K562 (cell line): ENCODE measurements around the gene ASCL3. TPM values are rescaled to one million over a fixed set of nuclear protein-coding genes. Genes with fewer than 3 reads are reported as not detected.

Source experiments
- ATAC-seq: fragments of 200-7000 bp; cut with Tn5 transposase; 3 replicates; pipeline ENCODE4 v1.9.1; 2020; ENCODE audit warnings: moderate library complexity
- BruUV-seq: library from RNA; stranded (reverse); fragments of 400-500 nt; replicated peaks from 2 replicates; lab custom pipeline; 2021; lab: Mats Ljungman, UMichigan
- CTCF ChIA-PET: fragments of 300-600 bp; formaldehyde crosslinking; extraction: SDS; loops from one replicate; lab custom pipeline; 2021; ENCODE audit warnings: low intra/inter-chr PET ratio; lab: Yijun Ruan, JAX
- POLR2A ChIA-PET: fragments of 300-600, 350-650 bp; sonication (Branson Sonifier 250); formaldehyde crosslinking; extraction: SDS; loops from one replicate; lab custom pipeline; 2021; ENCODE audit warnings: antibody characterized with exemption, inconsistent platforms; lab: Yijun Ruan, JAX
- DNase-seq, 4 experiments: peaks; one replicate each; pipeline versions ENCODE4 v3.0.0 to v3.0.0-alpha.2; 2011 to 2018; ENCODE audit warnings: low spot score in 3 of 4, mixed read lengths in 3 of 4; ENCODE audit errors: extremely low read depth in 1 of 4
- FAIRE-seq: peaks from 2 replicates; lab custom pipeline; 2011; peaks lifted over from hg19 to GRCh38; lab: Jason Lieb, UNC
- H2AFZ ChIP-seq: 2 replicates; pipeline ENCODE4 v1.6.0; 2011; ENCODE audit warnings: low read depth, low read length, control low read depth, inconsistent platforms
- H3K27ac ChIP-seq: fragments of 200-600 bp; 3 replicates; pipeline ENCODE4 v1.8.0; 2011; ENCODE audit warnings: low read depth, mild to moderate bottlenecking, control low read depth, inconsistent platforms, low read length, moderate library complexity, mixed read lengths; ENCODE audit errors: extremely low read depth
- H3K27me3 ChIP-seq, 2 experiments: fragments of 300-600 bp in 1 of 2; 2 replicates in 1 of 2; 3 replicates in 1 of 2; pipeline versions ENCODE4 v1.6.0 to v1.8.0; 2011; ENCODE audit warnings: inconsistent platforms in 2 of 2, low read length in 2 of 2, mild to moderate bottlenecking in 1 of 2, mixed read lengths in 1 of 2, moderate library complexity in 1 of 2; ENCODE audit not compliant: control insufficient read depth in 2 of 2, insufficient read depth in 2 of 2
- H3K36me3 ChIP-seq: fragments of 300-600 bp; 3 replicates; pipeline ENCODE4 v1.8.0; 2011; ENCODE audit warnings: mild to moderate bottlenecking, low read length, inconsistent platforms; ENCODE audit not compliant: control insufficient read depth, insufficient read depth
- H3K4me1 ChIP-seq, 2 experiments: fragments of 200-600 bp in 1 of 2; replicated peaks in 1 of 2; 2 replicates in 1 of 2; 3 replicates in 1 of 2; pipeline versions ENCODE4 v1.5.1 to v1.8.0; 2011; ENCODE audit warnings: inconsistent platforms in 2 of 2, low read length in 2 of 2, mild to moderate bottlenecking in 1 of 2, mixed read lengths in 1 of 2, moderate library complexity in 1 of 2; ENCODE audit not compliant: control insufficient read depth in 2 of 2, insufficient read depth in 2 of 2
- H3K4me2 ChIP-seq: 2 replicates; pipeline ENCODE4 v1.6.1; 2011; ENCODE audit warnings: low read length, control low read depth, inconsistent platforms, mixed read lengths; ENCODE audit not compliant: insufficient read depth
- H3K4me3 ChIP-seq: fragments of 200-600 bp; sonication (generic), shearing (Covaris generic); 2 replicates; pipeline ENCODE4 v1.5.1; 2016; ENCODE audit warnings: control low read depth, inconsistent platforms
- H3K79me2 ChIP-seq: fragments of 200-600 bp; 3 replicates; pipeline ENCODE4 v1.8.0; 2011; ENCODE audit warnings: low read length, inconsistent platforms; ENCODE audit not compliant: control insufficient read depth, insufficient read depth
- H3K9ac ChIP-seq, 2 experiments: 2 replicates each; pipeline versions ENCODE4 v1.6.0 to v1.6.1; 2011; ENCODE audit warnings: low read depth in 2 of 2, low read length in 2 of 2, control low read depth in 1 of 2, inconsistent platforms in 1 of 2, mild to moderate bottlenecking in 1 of 2, mixed read lengths in 1 of 2; ENCODE audit not compliant: insufficient read depth in 1 of 2
- H3K9me1 ChIP-seq: one replicate; pipeline ENCODE4 v1.6.0; 2011; ENCODE audit warnings: inconsistent platforms, mild to moderate bottlenecking, low read length, moderate library complexity; ENCODE audit not compliant: control insufficient read depth, insufficient read depth
- H3K9me3 ChIP-seq: replicated peaks from 2 replicates; pipeline ENCODE4 v1.5.1; 2011; ENCODE audit warnings: low read depth, low read length, inconsistent platforms; ENCODE audit not compliant: control insufficient read depth, insufficient read depth
- H4K20me1 ChIP-seq: replicated peaks from 2 replicates; pipeline ENCODE4 v1.6.1; 2011; ENCODE audit warnings: low read length, inconsistent platforms, mixed read lengths; ENCODE audit not compliant: control insufficient read depth, insufficient read depth
- HOMEZ ChIP-seq: fragments of 250-450 bp; sonication (Bioruptor Pico); IDR thresholded peaks from 2 replicates; pipeline ENCODE4 v1.4.0; 2020; ENCODE audit warnings: mild to moderate bottlenecking, moderate library complexity
- MTA2 ChIP-seq: fragments of 450-650 bp; IDR thresholded peaks from 2 replicates; pipeline ENCODE4 v1.6.1; 2016; ENCODE audit warnings: low read depth
- NCOA6 ChIP-seq: fragments of 450-650 bp; IDR thresholded peaks from 2 replicates; pipeline ENCODE4 v1.6.1; 2017; ENCODE audit warnings: mild to moderate bottlenecking
- SMC3 ChIP-seq: conservative IDR thresholded peaks from 2 replicates; pipeline ENCODE4 v1.6.1; 2011; ENCODE audit warnings: low read depth, low read length, improper control_type of control experiment; ENCODE audit not compliant: insufficient read depth
- TAL1 ChIP-seq: fragments of 450-650 bp; IDR thresholded peaks from 2 replicates; pipeline ENCODE4 v1.6.1; 2016; ENCODE audit warnings: mild to moderate bottlenecking
- ZNF696 ChIP-seq: fragments of 250-450 bp; sonication (Bioruptor Pico); conservative IDR thresholded peaks from 2 replicates; pipeline ENCODE4 v1.4.0; 2020; ENCODE audit warnings: mild to moderate bottlenecking, moderate library complexity
- WGBS: fragments of 100-300 bp; shearing (Covaris generic); methylation state at CpG from one replicate; pipeline ENCODE4 v1.1.6; 2016; ENCODE audit warnings: low coverage, mixed read lengths; ENCODE audit not compliant: insufficient coverage; ENCODE audit errors: missing lambda C conversion rate; 5-methylcytosine and 5-hydroxymethylcytosine counted together
- in situ Hi-C: fragments of 300-500 bp; cut with MboI; formaldehyde crosslinking; loops from 4 replicates; pipeline ENCODE4 v1.15.0; 2018; ENCODE audit warnings: inconsistent platforms, mixed read lengths
- intact Hi-C: fragments of 100-400 bp; cut with micrococcal nuclease; formaldehyde crosslinking; loops from 2 replicates; pipeline ENCODE4 v1.14.2; 2022
- polyA plus RNA-seq, 8 experiments: library from polyadenylated mRNA; depleted of rRNA in 4 of 8; stranded (reverse) in 5 of 8; unstranded in 3 of 8; fragments of >200 nt; fragmentation: Nextera tagmentation in 2 of 8; fragmentation: Illumina TruSeq in 1 of 8; extraction: Ambion mirVana in 2 of 8; extraction: Trizol in 1 of 8; gene quantifications; 2 replicates each; pipeline versions ENCODE4 v1.2.1 to v1.2.3, GENCODE V29; 2011 to 2014; ENCODE audit warnings: inconsistent platforms in 1 of 8, missing spikeins in 1 of 8
- total RNA-seq, 7 experiments: library from RNA; depleted of rRNA in 6 of 7; stranded (reverse); fragments of >200 nt in 6 of 7; fragmentation: Illumina TruSeq in 2 of 7; extraction: Trizol in 2 of 7; gene quantifications; 2 replicates each; pipeline versions ENCODE4 v1.2.1 to v1.2.3, GENCODE V29; 2011 to 2021; ENCODE audit warnings: low replicate concordance in 1 of 7

The ASCL3 gene
- total and polyA plus RNA-seq, 9 of the 15 experiments (the other 6 are each of a cell fraction or from before 2014, with no cell fraction given) = not detected

GRCh38 chr11:8962841-8963240 is 20.0 kb upstream of the ASCL3 start (continued):
- TF ChIP-seq HOMEZ (CRISPR knock-in tag) (no peak), TAL1 (peak; percentile 39; the same call in 1 of the 2 replicates), NCOA6 (no peak), MTA2 (peak; percentile 25; the same call in 1 of the 2 replicates)

- Histone ChIP-seq H3K79me2 (peaks cover 54% of the 10 kb centered on the region), H3K9ac (no peak overlapping the region), H3K27me3 (no peaks in the 10 kb centered on the region), H4K20me1 (no peaks in the 10 kb centered on the region), H3K4me1 (peaks cover 10 to 22% of the 10 kb centered on the region in 2 experiments; a peak in 4 of 5 replicates), H3K9me1 (no peaks in the 10 kb centered on the region), H3K36me3 (peaks cover 14% of the 10 kb centered on the region; the same call in 1 of the 3 replicates), H3K9me3 (no peaks in the 10 kb centered on the region), H2AFZ (no peak overlapping the region), H3K4me2 (no peak overlapping the region), H3K4me3 (no peak overlapping the region), H3K27ac (no peak overlapping the region)
- intact Hi-C loops (loop anchor here (5.0 kb wide), 1 partner anchor 41 kb away; the partner anchor contains the start of gene NRIP3), in situ Hi-C loops (no loop called here)
- POLR2A ChIA-PET = interaction anchor here (0.7 to 0.8 kb wide), 2 partner anchors 12 to 451 kb away, joined by 3 read pairs; no protein-coding TSS in a partner anchor
- no peak for DNase-seq
- no peak for FAIRE-seq
- CTCF ChIA-PET = no interaction called here
- ATAC-seq = no peak
- no peak for TF ChIP-seq ZNF696
- TF ChIP-seq SMC3 = no peak
- no TSS peak for BruUV-seq
- 43% methylated on average over 2 of the region's 2 CpGs for WGBS
These were observed 18.6 kb upstream of the ASCL3 start for GRCh38 chr11:8961401-8961800.
